22Rv1 (cell line): ENCODE measurements around the gene RUBCNL.
"Not testable (repeated sequence)": the region's sequence is repeated elsewhere in the genome, so short reads cannot be mapped to it uniquely, and the experiment has no call there.

Experiments
- H3K27ac ChIP-seq: fragments of 450-650 bp; 2 replicates; pipeline ENCODE4 v1.5.1; 2017
- CTCF ChIP-seq: fragments of 450-650 bp; IDR thresholded peaks from 2 replicates; pipeline ENCODE4 v1.5.1; 2017; ENCODE audit warnings: mild to moderate bottlenecking
- ZFX ChIP-seq: fragments of 450-650 bp; IDR thresholded peaks from 2 replicates; pipeline ENCODE4 v1.6.1; 2017; ENCODE audit warnings: antibody characterized with exemption, borderline replicate concordance

RUBCNL gene

GRCh38 chr13:46373623-46374022 is 13.4 kb downstream of the RUBCNL start:
- H3K27ac ChIP-seq: no peak overlapping the region
- TF ChIP-seq CTCF: no peak
- TF ChIP-seq ZFX: no peak

GRCh38 chr13:46372938-46373337 is 14.1 kb downstream of the RUBCNL start:
- not testable (repeated sequence) for H3K27ac ChIP-seq

GRCh38 chr13:46372071-46372470 is 15.0 kb downstream of the RUBCNL start:
- TF ChIP-seq ZFX: no peak
- no peak for TF ChIP-seq CTCF
- no peak overlapping the region for H3K27ac ChIP-seq

- TF ChIP-seq ZFX (no peak), CTCF (no peak)
Measured at GRCh38 chr13:46369506-46370277, 17.4 kb downstream of the RUBCNL start.

GRCh38 chr13:46367617-46368327 is 19.3 kb downstream of the RUBCNL start:
- no peak overlapping the region for H3K27ac ChIP-seq
- TF ChIP-seq ZFX: no peak
- no peak for TF ChIP-seq CTCF

More at GRCh38 chr13:46369506-46370277, 17.4 kb downstream of the RUBCNL start:
- no peak overlapping the region for H3K27ac ChIP-seq

- no peak for TF ChIP-seq CTCF
- TF ChIP-seq ZFX: no peak
- H3K27ac ChIP-seq: no peak overlapping the region
Measured at GRCh38 chr13:46361276-46361934, 25.6 kb downstream of the RUBCNL start.

- TF ChIP-seq CTCF (no peak), ZFX (no peak)
- no peak overlapping the region for H3K27ac ChIP-seq
Measured at GRCh38 chr13:46360604-46361003, 26.4 kb downstream of the RUBCNL start.
